ENCODE data around the gene MYO15B.

MYO15B gene

GRCh38 chr17:75647921-75648320 lies 60.3 kb downstream of the MYO15B start:
- TF ChIP-seq CTCF (IDR thresholded peaks at IDR 0.05; ENCODE audit: low read depth, low read length), result no peak
- H3K4me3 ChIP-seq (replicated peaks in 1 of 2; ENCODE audit: low read depth in 2 of 2, low read length in 2 of 2), result no peak overlapping the region
- no peak for DNase-seq (ENCODE audit: low read depth in 2 of 2)

- H3K4me3 ChIP-seq (replicated peaks in 1 of 2; ENCODE audit: low read depth in 2 of 2, low read length in 2 of 2), result no peak overlapping the region
- DNase-seq (ENCODE audit: low read depth in 2 of 2), result no peak
- TF ChIP-seq CTCF (IDR thresholded peaks at IDR 0.05; ENCODE audit: low read depth, low read length), result no peak
Measured at GRCh38 chr17:75649687-75650086, 62.1 kb downstream of the MYO15B start.

GRCh38 chr17:75650874-75651273 lies 63.3 kb downstream of the MYO15B start:
- TF ChIP-seq CTCF (IDR thresholded peaks at IDR 0.05; ENCODE audit: low read depth, low read length), result no peak
- H3K4me3 ChIP-seq (replicated peaks in 1 of 2; ENCODE audit: low read depth in 2 of 2, low read length in 2 of 2), result no peak overlapping the region
- no peak for DNase-seq (ENCODE audit: low read depth in 2 of 2)

- H3K4me3 ChIP-seq (replicated peaks in 1 of 2; ENCODE audit: low read depth in 2 of 2, low read length in 2 of 2), result no peak overlapping the region
- no peak for TF ChIP-seq CTCF (IDR thresholded peaks at IDR 0.05; ENCODE audit: low read depth, low read length)
- DNase-seq (ENCODE audit: low read depth in 2 of 2), result no peak
Measured at GRCh38 chr17:75652341-75652740, 64.7 kb downstream of the MYO15B start.

DNA sequence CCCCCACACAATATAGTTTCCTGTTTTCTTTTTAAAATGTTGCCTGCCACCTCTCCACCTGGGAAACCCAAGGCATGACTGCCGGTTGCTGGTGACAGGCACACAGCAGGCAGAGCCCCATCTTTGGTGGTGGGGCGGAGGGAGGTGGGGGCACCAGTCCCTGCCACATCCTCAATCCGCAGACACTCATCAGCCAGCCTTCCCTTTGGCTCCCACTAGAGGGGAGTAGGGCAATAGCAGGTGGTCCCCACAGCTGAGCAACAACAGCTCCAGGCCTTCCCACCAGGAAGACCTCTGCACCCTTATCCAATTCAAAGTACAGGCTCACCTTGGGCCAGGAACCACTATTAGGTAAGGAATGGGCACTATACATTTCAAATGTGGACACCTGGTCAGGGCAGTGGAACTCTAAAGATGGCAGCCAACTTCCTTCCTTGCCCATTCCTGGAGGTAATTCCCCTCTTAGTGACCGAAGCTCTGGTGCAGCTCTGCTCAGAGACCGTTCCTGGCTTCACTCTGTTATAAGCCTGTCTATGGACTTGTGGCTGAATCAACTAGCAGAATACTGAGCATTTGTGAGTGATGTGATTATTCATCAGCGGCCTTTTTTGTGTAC lies 65.4 kb downstream of the MYO15B start:
- DNase-seq (ENCODE audit: low read depth in 2 of 2), result peak; percentile 32 to 42

DNA sequence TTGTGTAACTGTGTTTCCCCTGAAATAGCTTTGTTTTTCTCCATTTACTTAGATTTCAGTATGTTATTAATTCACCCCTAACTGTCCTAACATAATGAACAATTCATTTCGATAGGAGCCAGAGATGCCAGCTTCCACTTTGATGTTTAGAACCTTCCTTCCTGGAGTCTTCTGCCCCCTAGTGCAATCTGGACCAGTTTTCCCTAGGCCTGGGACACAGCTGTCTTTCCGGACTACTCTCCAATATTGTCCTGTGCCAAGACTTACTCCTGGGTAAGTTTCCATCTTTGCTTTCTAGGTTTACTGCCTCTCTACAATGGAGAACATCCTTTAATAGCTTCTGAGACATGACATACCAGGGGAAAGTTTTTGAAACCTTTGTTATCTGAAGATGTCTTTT lies 66.6 kb downstream of the MYO15B start:
- no peak overlapping the region for H3K4me3 ChIP-seq (replicated peaks in 1 of 2; ENCODE audit: low read depth in 2 of 2, low read length in 2 of 2)
- DNase-seq (ENCODE audit: low read depth in 2 of 2), result peak in 1 of 2 donors; percentile 9
- no peak for TF ChIP-seq CTCF (IDR thresholded peaks at IDR 0.05; ENCODE audit: low read depth, low read length)

More for the DNA sequence above, 65.4 kb downstream of the MYO15B start:
- peak; percentile 85 for TF ChIP-seq CTCF (IDR thresholded peaks at IDR 0.05; ENCODE audit: low read depth, low read length)
- no peak overlapping the region for H3K4me3 ChIP-seq (replicated peaks in 1 of 2; ENCODE audit: low read depth in 2 of 2, low read length in 2 of 2)

DNA sequence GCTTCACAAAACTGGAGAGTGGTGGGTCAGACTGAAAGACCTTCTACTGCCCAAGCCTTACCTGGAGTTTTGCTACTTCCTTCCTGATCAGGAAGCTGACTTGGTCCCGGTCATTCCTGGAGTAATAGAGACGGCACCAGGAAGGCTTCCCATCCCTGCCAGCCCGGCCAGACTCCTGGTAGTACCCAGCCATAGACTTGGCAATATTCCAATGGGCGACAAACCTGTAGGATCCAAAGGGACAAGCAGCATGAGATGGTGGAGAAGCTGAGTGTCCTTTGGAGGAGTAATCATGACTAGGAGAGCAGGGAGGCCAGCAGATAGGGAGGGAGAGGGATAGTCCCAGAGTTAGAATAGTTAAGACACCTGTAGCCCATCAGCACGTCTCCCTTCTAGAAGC lies 70.6 kb downstream of the MYO15B start:
- TF ChIP-seq CTCF (IDR thresholded peaks at IDR 0.05; ENCODE audit: low read depth, low read length), result no peak
- no peak for DNase-seq (ENCODE audit: low read depth in 2 of 2)
- no peak overlapping the region for H3K4me3 ChIP-seq (replicated peaks in 1 of 2; ENCODE audit: low read depth in 2 of 2, low read length in 2 of 2)
